ENCODE measurements around the gene GDAP1L1.

The GDAP1L1 gene

GRCh38 chr20:44282192-44282591 lies 35.1 kb downstream of the GDAP1L1 start:
- H3K79me1 ChIP-seq (replicated peaks; ENCODE audit: low read length, poor library complexity, severe bottlenecking) = no peaks in the 10 kb centered on the region
- H4K91ac ChIP-seq (ENCODE audit: low read length) = no peak overlapping the region
- no peak overlapping the region for H4K8ac ChIP-seq (ENCODE audit: low read length)
- H2BK120ac ChIP-seq (ENCODE audit: low read depth, low read length) = no peak overlapping the region
- no peaks in the 10 kb centered on the region for H3K9me3 ChIP-seq (ENCODE audit: control insufficient read depth, low read length)
- no peak overlapping the region for H2AFZ ChIP-seq (ENCODE audit: low read depth, low read length)
- no peak overlapping the region for H3K18ac ChIP-seq (ENCODE audit: low read depth in 1 of 2, low read length in 2 of 2)
- 85% methylated on average over 2 of the region's 3 CpGs for WGBS
- H3K27ac ChIP-seq (ENCODE audit: low read length, poor library complexity, severe bottlenecking) = no peak overlapping the region
- H3K14ac ChIP-seq (ENCODE audit: low read length in 2 of 2) = no peak overlapping the region
- H3K4ac ChIP-seq (ENCODE audit: low read depth in 1 of 2, low read length in 2 of 2) = no peak overlapping the region
- H3K4me2 ChIP-seq (ENCODE audit: low read length, poor library complexity, severe bottlenecking) = no peak overlapping the region
- peaks cover 0 to 13% of the 10 kb centered on the region in 2 experiments for H3K27me3 ChIP-seq (ENCODE audit: control insufficient read depth in 1 of 2, insufficient read depth in 1 of 2, low read length in 2 of 2)
- no peak overlapping the region for H2BK12ac ChIP-seq (ENCODE audit: low read length in 2 of 2)
- H2BK15ac ChIP-seq (ENCODE audit: low read depth, poor library complexity, severe bottlenecking) = no peak overlapping the region
- H3K4me1 ChIP-seq (ENCODE audit: control insufficient read depth, insufficient read depth, low read depth, low read length) = peaks cover 4% of the 10 kb centered on the region
- no peak overlapping the region for H2AK5ac ChIP-seq (ENCODE audit: low read length, severe bottlenecking)
- H3K4me3 ChIP-seq (ENCODE audit: insufficient read depth in 1 of 2, low read depth in 1 of 2, low read length in 2 of 2) = no peak overlapping the region
- DNase-seq = no peak
- no peak overlapping the region for H2BK5ac ChIP-seq (ENCODE audit: low read depth, low read length, poor library complexity, severe bottlenecking)
- H3K23ac ChIP-seq (ENCODE audit: low read length in 2 of 2) = no peak overlapping the region
- H3K36me3 ChIP-seq (ENCODE audit: control insufficient read depth in 1 of 2, insufficient read depth in 2 of 2, low read depth in 1 of 2, low read length in 2 of 2) = no peaks in the 10 kb centered on the region
- no peak overlapping the region for H3K9ac ChIP-seq (ENCODE audit: low read length)

GRCh38 chr20:44284032-44284431 lies 36.9 kb downstream of the GDAP1L1 start:
- no peak overlapping the region for H2AFZ ChIP-seq (ENCODE audit: low read depth, low read length)
- no peak for DNase-seq
- H2AK5ac ChIP-seq (ENCODE audit: low read length, severe bottlenecking) = no peak overlapping the region
- peaks cover under 1% of the 10 kb centered on the region for H3K4me1 ChIP-seq (ENCODE audit: control insufficient read depth, insufficient read depth, low read depth, low read length)
- H3K79me1 ChIP-seq (replicated peaks; ENCODE audit: low read length, poor library complexity, severe bottlenecking) = no peaks in the 10 kb centered on the region
- no peak overlapping the region for H4K8ac ChIP-seq (ENCODE audit: low read length)
- H3K4ac ChIP-seq (ENCODE audit: low read depth in 1 of 2, low read length in 2 of 2) = no peak overlapping the region
- H4K91ac ChIP-seq (ENCODE audit: low read length) = no peak overlapping the region
- H3K14ac ChIP-seq (ENCODE audit: low read length in 2 of 2) = no peak overlapping the region
- H2BK12ac ChIP-seq (ENCODE audit: low read length in 2 of 2) = no peak overlapping the region
- no peak overlapping the region for H2BK15ac ChIP-seq (ENCODE audit: low read depth, poor library complexity, severe bottlenecking)
- WGBS = no CpG with 5 or more reads among the region's 1 CpG
- H3K27ac ChIP-seq (ENCODE audit: low read length, poor library complexity, severe bottlenecking) = no peak overlapping the region
- H3K4me2 ChIP-seq (ENCODE audit: low read length, poor library complexity, severe bottlenecking) = no peak overlapping the region
- no peak overlapping the region for H2BK120ac ChIP-seq (ENCODE audit: low read depth, low read length)
- H3K36me3 ChIP-seq (ENCODE audit: control insufficient read depth in 1 of 2, insufficient read depth in 2 of 2, low read depth in 1 of 2, low read length in 2 of 2) = no peaks in the 10 kb centered on the region
- H3K9me3 ChIP-seq (ENCODE audit: control insufficient read depth, low read length) = no peaks in the 10 kb centered on the region
- H3K27me3 ChIP-seq (ENCODE audit: control insufficient read depth in 1 of 2, insufficient read depth in 1 of 2, low read length in 2 of 2) = peaks cover 0 to 13% of the 10 kb centered on the region in 2 experiments
- H2BK5ac ChIP-seq (ENCODE audit: low read depth, low read length, poor library complexity, severe bottlenecking) = no peak overlapping the region
- H3K4me3 ChIP-seq (ENCODE audit: insufficient read depth in 1 of 2, low read depth in 1 of 2, low read length in 2 of 2) = no peak overlapping the region
- no peak overlapping the region for H3K18ac ChIP-seq (ENCODE audit: low read depth in 1 of 2, low read length in 2 of 2)
- H3K23ac ChIP-seq (ENCODE audit: low read length in 2 of 2) = no peak overlapping the region
- H3K9ac ChIP-seq (ENCODE audit: low read length) = no peak overlapping the region

- Histone ChIP-seq H3K14ac (ENCODE audit: low read length in 2 of 2) (no peak overlapping the region), H2AFZ (ENCODE audit: low read depth, low read length) (no peak overlapping the region), H3K23ac (ENCODE audit: low read length in 2 of 2) (no peak overlapping the region), H3K27ac (ENCODE audit: low read length, poor library complexity, severe bottlenecking) (no peak overlapping the region), H3K9me3 (ENCODE audit: control insufficient read depth, low read length) (no peaks in the 10 kb centered on the region), H3K79me1 (replicated peaks; ENCODE audit: low read length, poor library complexity, severe bottlenecking) (no peaks in the 10 kb centered on the region), H2BK15ac (ENCODE audit: low read depth, poor library complexity, severe bottlenecking) (no peak overlapping the region), H2AK5ac (ENCODE audit: low read length, severe bottlenecking) (no peak overlapping the region), H2BK12ac (ENCODE audit: low read length in 2 of 2) (no peak overlapping the region), H3K9ac (ENCODE audit: low read length) (no peak overlapping the region), H4K8ac (ENCODE audit: low read length) (no peak overlapping the region), H3K27me3 (ENCODE audit: control insufficient read depth in 1 of 2, insufficient read depth in 1 of 2, low read length in 2 of 2) (peaks cover 0 to 8% of the 10 kb centered on the region in 2 experiments), H3K18ac (ENCODE audit: low read depth in 1 of 2, low read length in 2 of 2) (no peak overlapping the region), H3K36me3 (ENCODE audit: control insufficient read depth in 1 of 2, insufficient read depth in 2 of 2, low read depth in 1 of 2, low read length in 2 of 2) (no peaks in the 10 kb centered on the region), H3K4me1 (ENCODE audit: control insufficient read depth, insufficient read depth, low read depth, low read length) (no peaks in the 10 kb centered on the region), H2BK120ac (ENCODE audit: low read depth, low read length) (no peak overlapping the region), H4K91ac (ENCODE audit: low read length) (no peak overlapping the region), H3K4me3 (ENCODE audit: insufficient read depth in 1 of 2, low read depth in 1 of 2, low read length in 2 of 2) (no peak overlapping the region), H2BK5ac (ENCODE audit: low read depth, low read length, poor library complexity, severe bottlenecking) (no peak overlapping the region), H3K4me2 (ENCODE audit: low read length, poor library complexity, severe bottlenecking) (no peak overlapping the region), H3K4ac (ENCODE audit: low read depth in 1 of 2, low read length in 2 of 2) (no peak overlapping the region)
- 60% methylated on average over 5 of the region's 5 CpGs for WGBS
- no peak for DNase-seq
Measured at GRCh38 chr20:44287272-44288097, 40.4 kb downstream of the GDAP1L1 start.

- 88% methylated on average over 3 of the region's 3 CpGs for WGBS
- Histone ChIP-seq H4K91ac (ENCODE audit: low read length) (no peak overlapping the region), H3K4me3 (ENCODE audit: insufficient read depth in 1 of 2, low read depth in 1 of 2, low read length in 2 of 2) (no peak overlapping the region), H3K18ac (ENCODE audit: low read depth in 1 of 2, low read length in 2 of 2) (no peak overlapping the region), H2BK120ac (ENCODE audit: low read depth, low read length) (no peak overlapping the region), H2AFZ (ENCODE audit: low read depth, low read length) (no peak overlapping the region), H2BK12ac (ENCODE audit: low read length in 2 of 2) (no peak overlapping the region), H3K23ac (ENCODE audit: low read length in 2 of 2) (no peak overlapping the region), H3K36me3 (ENCODE audit: control insufficient read depth in 1 of 2, insufficient read depth in 2 of 2, low read depth in 1 of 2, low read length in 2 of 2) (no peaks in the 10 kb centered on the region), H3K4me1 (ENCODE audit: control insufficient read depth, insufficient read depth, low read depth, low read length) (no peaks in the 10 kb centered on the region), H3K9me3 (ENCODE audit: control insufficient read depth, low read length) (no peaks in the 10 kb centered on the region), H2AK5ac (ENCODE audit: low read length, severe bottlenecking) (no peak overlapping the region), H2BK5ac (ENCODE audit: low read depth, low read length, poor library complexity, severe bottlenecking) (no peak overlapping the region), H3K14ac (ENCODE audit: low read length in 2 of 2) (no peak overlapping the region), H3K4ac (ENCODE audit: low read depth in 1 of 2, low read length in 2 of 2) (no peak overlapping the region), H3K27ac (ENCODE audit: low read length, poor library complexity, severe bottlenecking) (no peak overlapping the region), H2BK15ac (ENCODE audit: low read depth, poor library complexity, severe bottlenecking) (no peak overlapping the region), H3K27me3 (ENCODE audit: control insufficient read depth in 1 of 2, insufficient read depth in 1 of 2, low read length in 2 of 2) (no peaks in the 10 kb centered on the region), H3K9ac (ENCODE audit: low read length) (no peak overlapping the region), H3K4me2 (ENCODE audit: low read length, poor library complexity, severe bottlenecking) (no peak overlapping the region), H4K8ac (ENCODE audit: low read length) (no peak overlapping the region), H3K79me1 (replicated peaks; ENCODE audit: low read length, poor library complexity, severe bottlenecking) (no peaks in the 10 kb centered on the region)
- DNase-seq = no peak
Measured at GRCh38 chr20:44288252-44288651, 41.1 kb downstream of the GDAP1L1 start.
